ENCODE data around the gene OR2T6. TPM values are rescaled to one million over a fixed set of nuclear protein-coding genes. Genes with fewer than 3 reads are reported as not detected.

Gene OR2T6
- total RNA-seq, 1 donor: not detected

DNA sequence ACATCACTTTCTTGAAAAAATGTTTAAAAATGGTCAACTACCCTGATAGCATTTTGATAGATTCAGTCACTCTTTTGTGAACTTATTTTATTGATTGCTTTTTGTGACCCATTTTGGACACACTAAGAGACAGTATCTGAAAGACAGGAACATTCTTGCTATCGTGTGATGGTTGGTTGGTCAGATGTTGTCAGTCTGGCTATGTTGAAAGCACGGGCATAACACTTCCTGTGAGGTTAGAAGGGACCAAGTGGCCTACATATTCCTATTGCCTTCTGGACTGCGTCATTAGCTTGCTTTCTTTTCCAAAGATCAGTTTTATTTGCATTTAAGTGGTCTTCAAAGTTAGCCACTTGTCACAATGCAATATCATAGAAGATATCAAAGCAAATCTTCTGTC, 1.4 kb downstream of the OR2T6 start:
- DNase-seq (ENCODE audit: insufficient read length, low spot score, missing footprints): no peak
- no peaks in the 10 kb centered on the region for H4K20me1 ChIP-seq (ENCODE audit: insufficient read depth, low read length)
- no peaks in the 10 kb centered on the region for H3K9me3 ChIP-seq (ENCODE audit: low read depth, low read length)
- no peak overlapping the region for H3K27ac ChIP-seq (ENCODE audit: low read depth, low read length)
- no peaks in the 10 kb centered on the region for H3K36me3 ChIP-seq (ENCODE audit: insufficient read depth, low read length)
- TF ChIP-seq CTCF (IDR thresholded peaks at IDR 0.05; ENCODE audit: extremely low read depth, low read depth, low read length): no peak
- no peak overlapping the region for H2AFZ ChIP-seq (ENCODE audit: low read length)
- H3K4me2 ChIP-seq (ENCODE audit: insufficient read depth, low read length): no peak overlapping the region
- H3K4me3 ChIP-seq (ENCODE audit: insufficient read depth, low read length): no peak overlapping the region
- H3K27me3 ChIP-seq (ENCODE audit: insufficient read depth, low read length): no peaks in the 10 kb centered on the region
- no peaks in the 10 kb centered on the region for H3K79me2 ChIP-seq (ENCODE audit: insufficient read depth, low read length)
- H3K4me1 ChIP-seq (ENCODE audit: insufficient read depth, low read length): no peaks in the 10 kb centered on the region

- TF ChIP-seq CTCF (IDR thresholded peaks at IDR 0.05; ENCODE audit: extremely low read depth, low read depth, low read length): no peak
- Histone ChIP-seq H3K27me3 (ENCODE audit: insufficient read depth, low read length) (no peaks in the 10 kb centered on the region), H3K4me3 (ENCODE audit: insufficient read depth, low read length) (no peak overlapping the region), H3K4me2 (ENCODE audit: insufficient read depth, low read length) (no peak overlapping the region), H4K20me1 (ENCODE audit: insufficient read depth, low read length) (no peaks in the 10 kb centered on the region), H3K79me2 (ENCODE audit: insufficient read depth, low read length) (no peaks in the 10 kb centered on the region), H2AFZ (ENCODE audit: low read length) (no peak overlapping the region), H3K4me1 (ENCODE audit: insufficient read depth, low read length) (no peaks in the 10 kb centered on the region), H3K36me3 (ENCODE audit: insufficient read depth, low read length) (no peaks in the 10 kb centered on the region), H3K27ac (ENCODE audit: low read depth, low read length) (no peak overlapping the region), H3K9me3 (ENCODE audit: low read depth, low read length) (no peaks in the 10 kb centered on the region)
- DNase-seq (ENCODE audit: insufficient read length, low spot score, missing footprints): no peak
Observed at GRCh38 chr1:248380854-248381253, 5.3 kb downstream of the OR2T6 start.

DNA sequence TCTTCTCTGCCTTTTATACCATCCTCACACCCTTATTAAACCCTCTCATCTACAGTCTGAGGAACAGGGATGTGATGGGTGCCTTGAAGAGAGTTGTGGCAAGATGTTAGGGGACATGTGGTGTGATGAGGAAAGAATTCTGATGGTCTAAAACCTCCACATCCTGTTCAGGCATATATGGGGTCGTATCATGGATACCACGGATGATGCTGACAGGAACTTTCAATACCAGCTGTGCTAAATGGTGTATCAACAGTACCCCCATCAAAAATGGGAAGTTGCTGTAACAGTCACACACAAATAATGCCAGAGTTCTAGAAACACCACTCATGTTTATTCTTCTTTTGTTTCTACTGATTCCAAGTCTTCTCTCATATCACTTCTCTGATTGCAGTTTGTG, 12.9 kb downstream of the OR2T6 start:
- Histone ChIP-seq H3K27me3 (ENCODE audit: insufficient read depth, low read length) (no peaks in the 10 kb centered on the region), H3K4me3 (ENCODE audit: insufficient read depth, low read length) (no peak overlapping the region), H3K4me1 (ENCODE audit: insufficient read depth, low read length) (no peaks in the 10 kb centered on the region), H3K9me3 (ENCODE audit: low read depth, low read length) (no peaks in the 10 kb centered on the region), H3K36me3 (ENCODE audit: insufficient read depth, low read length) (no peaks in the 10 kb centered on the region), H3K27ac (ENCODE audit: low read depth, low read length) (no peak overlapping the region), H3K79me2 (ENCODE audit: insufficient read depth, low read length) (no peaks in the 10 kb centered on the region), H4K20me1 (ENCODE audit: insufficient read depth, low read length) (no peaks in the 10 kb centered on the region), H3K4me2 (ENCODE audit: insufficient read depth, low read length) (no peak overlapping the region), H2AFZ (ENCODE audit: low read length) (no peak overlapping the region)
- TF ChIP-seq CTCF (IDR thresholded peaks at IDR 0.05; ENCODE audit: extremely low read depth, low read depth, low read length): no peak
- DNase-seq (ENCODE audit: insufficient read length, low spot score, missing footprints): no peak

DNA sequence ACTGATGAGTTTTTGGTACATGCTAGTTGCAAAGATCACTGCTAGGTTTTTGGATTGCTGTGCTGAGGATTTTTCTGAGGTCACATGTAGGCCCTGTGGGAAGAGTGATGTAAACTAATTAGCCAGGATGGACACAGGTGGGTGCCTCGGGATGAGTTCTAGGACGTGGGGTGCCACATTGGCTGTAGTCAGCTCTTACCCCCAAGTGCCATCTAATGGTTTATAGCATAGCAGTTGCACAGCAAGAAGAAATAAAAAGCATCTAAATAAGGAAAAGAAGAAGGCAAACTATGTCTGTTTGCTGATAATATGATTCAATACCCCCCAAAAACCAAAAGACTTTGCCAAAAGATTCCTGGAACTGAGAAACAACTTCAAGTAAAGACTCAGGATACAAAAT, 17.5 kb downstream of the OR2T6 start:
- H3K4me2 ChIP-seq (ENCODE audit: insufficient read depth, low read length): no peak overlapping the region
- DNase-seq (ENCODE audit: insufficient read length, low spot score, missing footprints): no peak
- H3K4me1 ChIP-seq (ENCODE audit: insufficient read depth, low read length): no peaks in the 10 kb centered on the region
- no peaks in the 10 kb centered on the region for H3K36me3 ChIP-seq (ENCODE audit: insufficient read depth, low read length)
- H3K9me3 ChIP-seq (ENCODE audit: low read depth, low read length): no peaks in the 10 kb centered on the region
- no peak overlapping the region for H2AFZ ChIP-seq (ENCODE audit: low read length)
- no peaks in the 10 kb centered on the region for H4K20me1 ChIP-seq (ENCODE audit: insufficient read depth, low read length)
- TF ChIP-seq CTCF (IDR thresholded peaks at IDR 0.05; ENCODE audit: extremely low read depth, low read depth, low read length): no peak
- H3K4me3 ChIP-seq (ENCODE audit: insufficient read depth, low read length): no peak overlapping the region
- H3K79me2 ChIP-seq (ENCODE audit: insufficient read depth, low read length): no peaks in the 10 kb centered on the region
- no peaks in the 10 kb centered on the region for H3K27me3 ChIP-seq (ENCODE audit: insufficient read depth, low read length)
- no peak overlapping the region for H3K27ac ChIP-seq (ENCODE audit: low read depth, low read length)
